ENCODE results near the gene CLIC1.
A peak's percentile ranks its signal among the peaks of the same experiment; 100 is the strongest.

Gene CLIC1

GRCh38 chr6:31776989-31777666, 40.8 kb upstream of the CLIC1 start, which contains the start of gene VWA7:
Gene VWA7 (minus strand): TSS chr6:31777328. CDS start chr6:31776779, 549 bp downstream.
- H3K4me3 ChIP-seq (replicated peaks; ENCODE audit: low read depth, low read length) = no peak within 1 kb of the TSS
- TF ChIP-seq, protein P1, sequence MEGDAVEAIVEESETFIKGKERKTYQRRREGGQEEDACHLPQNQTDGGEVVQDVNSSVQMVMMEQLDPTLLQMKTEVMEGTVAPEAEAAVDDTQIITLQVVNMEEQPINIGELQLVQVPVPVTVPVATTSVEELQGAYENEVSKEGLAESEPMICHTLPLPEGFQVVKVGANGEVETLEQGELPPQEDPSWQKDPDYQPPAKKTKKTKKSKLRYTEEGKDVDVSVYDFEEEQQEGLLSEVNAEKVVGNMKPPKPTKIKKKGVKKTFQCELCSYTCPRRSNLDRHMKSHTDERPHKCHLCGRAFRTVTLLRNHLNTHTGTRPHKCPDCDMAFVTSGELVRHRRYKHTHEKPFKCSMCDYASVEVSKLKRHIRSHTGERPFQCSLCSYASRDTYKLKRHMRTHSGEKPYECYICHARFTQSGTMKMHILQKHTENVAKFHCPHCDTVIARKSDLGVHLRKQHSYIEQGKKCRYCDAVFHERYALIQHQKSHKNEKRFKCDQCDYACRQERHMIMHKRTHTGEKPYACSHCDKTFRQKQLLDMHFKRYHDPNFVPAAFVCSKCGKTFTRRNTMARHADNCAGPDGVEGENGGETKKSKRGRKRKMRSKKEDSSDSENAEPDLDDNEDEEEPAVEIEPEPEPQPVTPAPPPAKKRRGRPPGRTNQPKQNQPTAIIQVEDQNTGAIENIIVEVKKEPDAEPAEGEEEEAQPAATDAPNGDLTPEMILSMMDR (IDR thresholded peaks at IDR 0.05; ENCODE audit: insufficient read depth, low read length, poor library complexity, severe bottlenecking) = no peak
- H3K27me3 ChIP-seq (replicated peaks; ENCODE audit: control insufficient read depth, insufficient read depth, low read length) = no peaks in the 10 kb centered on the region
- DNase-seq (ENCODE audit: extremely low read depth, insufficient read length) = peak; percentile 86
- H3K36me3 ChIP-seq (ENCODE audit: control insufficient read depth, insufficient read depth, low read length) = peaks cover 31% of the 10 kb centered on the region

DNA sequence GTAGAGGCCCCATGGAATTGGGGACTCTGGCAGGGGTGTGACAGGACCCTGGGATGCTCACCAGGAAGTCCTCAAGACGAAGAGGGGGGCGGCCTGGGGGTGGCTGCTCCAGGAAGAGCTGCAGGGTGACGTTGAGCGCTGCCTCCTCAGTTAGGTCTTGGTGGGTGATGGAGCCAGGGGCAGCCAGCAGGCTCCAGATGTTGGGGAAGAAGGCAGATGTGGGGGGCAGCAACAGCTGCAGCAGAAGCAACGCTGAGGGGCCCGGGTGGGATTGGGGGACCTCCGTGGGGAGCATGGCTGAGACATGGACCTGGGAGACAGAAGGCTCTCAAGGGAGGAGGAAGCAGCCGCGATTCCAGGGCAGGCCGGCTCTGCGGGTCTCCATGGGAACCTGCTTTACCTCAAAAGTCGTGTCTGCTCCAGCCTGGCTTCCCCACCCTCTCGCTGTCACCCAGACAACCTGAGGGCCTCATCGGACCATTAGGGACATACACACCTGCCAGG, 40.2 kb upstream of the CLIC1 start:
- no peak overlapping the region for H3K4me3 ChIP-seq (replicated peaks; ENCODE audit: low read depth, low read length)
- no peak for DNase-seq (ENCODE audit: extremely low read depth, insufficient read length)
- no peaks in the 10 kb centered on the region for H3K27me3 ChIP-seq (replicated peaks; ENCODE audit: control insufficient read depth, insufficient read depth, low read length)
- TF ChIP-seq, protein P1 (IDR thresholded peaks at IDR 0.05; ENCODE audit: insufficient read depth, low read length, poor library complexity, severe bottlenecking) = no peak
- peaks cover 25% of the 10 kb centered on the region for H3K36me3 ChIP-seq (ENCODE audit: control insufficient read depth, insufficient read depth, low read length)

- Histone ChIP-seq H3K27me3 (replicated peaks; ENCODE audit: control insufficient read depth, insufficient read depth, low read length) (no peaks in the 10 kb centered on the region), H3K4me3 (replicated peaks; ENCODE audit: low read depth, low read length) (no peak overlapping the region), H3K36me3 (ENCODE audit: control insufficient read depth, insufficient read depth, low read length) (peaks cover 22% of the 10 kb centered on the region)
- DNase-seq (ENCODE audit: extremely low read depth, insufficient read length) = no peak
- TF ChIP-seq, protein P1 (IDR thresholded peaks at IDR 0.05; ENCODE audit: insufficient read depth, low read length, poor library complexity, severe bottlenecking) = no peak
Observed at GRCh38 chr6:31775633-31776484, 39.5 kb upstream of the CLIC1 start.

- H3K36me3 ChIP-seq (ENCODE audit: control insufficient read depth, insufficient read depth, low read length) = peaks cover 15% of the 10 kb centered on the region
- no peak for DNase-seq (ENCODE audit: extremely low read depth, insufficient read length)
- no peak overlapping the region for H3K4me3 ChIP-seq (replicated peaks; ENCODE audit: low read depth, low read length)
- no peaks in the 10 kb centered on the region for H3K27me3 ChIP-seq (replicated peaks; ENCODE audit: control insufficient read depth, insufficient read depth, low read length)
- TF ChIP-seq, protein P1 (IDR thresholded peaks at IDR 0.05; ENCODE audit: insufficient read depth, low read length, poor library complexity, severe bottlenecking) = no peak
Observed at GRCh38 chr6:31775184-31775583, 38.9 kb upstream of the CLIC1 start.

- Histone ChIP-seq H3K36me3 (ENCODE audit: control insufficient read depth, insufficient read depth, low read length) (no peaks in the 10 kb centered on the region), H3K27me3 (replicated peaks; ENCODE audit: control insufficient read depth, insufficient read depth, low read length) (no peaks in the 10 kb centered on the region), H3K4me3 (replicated peaks; ENCODE audit: low read depth, low read length) (no peak overlapping the region)
- no peak for DNase-seq (ENCODE audit: extremely low read depth, insufficient read length)
- TF ChIP-seq, protein P1 (IDR thresholded peaks at IDR 0.05; ENCODE audit: insufficient read depth, low read length, poor library complexity, severe bottlenecking) = no peak
Observed at GRCh38 chr6:31771992-31772358, 35.6 kb upstream of the CLIC1 start.

All from GM06990 (cell line).